A172 (cell line): ENCODE data around the gene NFAM1. TPM values are rescaled to one million over a fixed set of nuclear protein-coding genes. Genes with fewer than 3 reads are reported as not detected.
A peak's percentile ranks its signal among the peaks of the same experiment; 100 is the strongest.

ENCODE experiments used
- DNase-seq: peaks from one replicate; pipeline ENCODE4 v3.0.0-alpha.2; 2015; ENCODE audit warnings: low spot score
- total RNA-seq: library from RNA; depleted of rRNA; stranded (reverse); fragments of >200 nt; shearing (Covaris generic); gene quantifications from 2 replicates; pipeline ENCODE4 v1.2.3, GENCODE V29; 2014

Gene NFAM1
- total RNA-seq, 1 experiment from 2014 or later = 0.02 TPM

DNA sequence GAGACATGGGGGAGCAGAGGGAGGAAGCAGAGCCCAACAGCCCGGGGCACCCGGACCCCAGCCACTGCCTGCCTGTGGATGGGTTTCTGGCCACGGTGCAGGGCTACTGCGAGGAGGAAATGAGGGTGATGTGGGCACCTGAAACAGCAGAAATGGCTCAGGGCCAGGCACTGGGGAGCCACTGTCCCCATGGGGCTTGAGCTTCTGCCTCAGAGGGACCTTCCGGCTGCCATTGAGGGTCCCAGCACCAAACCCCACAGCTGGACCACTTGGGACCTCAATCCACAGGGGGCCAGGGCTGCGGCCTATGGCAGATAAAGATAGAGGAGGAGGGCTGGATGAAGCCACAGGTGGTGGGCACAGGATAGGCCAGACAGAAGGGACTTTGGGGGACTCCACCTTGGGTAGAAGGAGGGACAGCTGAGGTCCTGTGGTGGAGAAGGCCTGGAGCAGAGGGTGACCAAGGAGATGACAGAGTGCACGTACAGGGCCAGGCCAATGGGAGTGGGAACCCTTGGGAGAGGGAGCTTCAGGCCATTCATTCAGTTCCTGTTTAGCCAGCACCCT is 48.3 kb downstream of the NFAM1 start:
- no peak for DNase-seq

GRCh38 chr22:42383287-42383686 is 48.9 kb downstream of the NFAM1 start:
- DNase-seq = no peak

DNA sequence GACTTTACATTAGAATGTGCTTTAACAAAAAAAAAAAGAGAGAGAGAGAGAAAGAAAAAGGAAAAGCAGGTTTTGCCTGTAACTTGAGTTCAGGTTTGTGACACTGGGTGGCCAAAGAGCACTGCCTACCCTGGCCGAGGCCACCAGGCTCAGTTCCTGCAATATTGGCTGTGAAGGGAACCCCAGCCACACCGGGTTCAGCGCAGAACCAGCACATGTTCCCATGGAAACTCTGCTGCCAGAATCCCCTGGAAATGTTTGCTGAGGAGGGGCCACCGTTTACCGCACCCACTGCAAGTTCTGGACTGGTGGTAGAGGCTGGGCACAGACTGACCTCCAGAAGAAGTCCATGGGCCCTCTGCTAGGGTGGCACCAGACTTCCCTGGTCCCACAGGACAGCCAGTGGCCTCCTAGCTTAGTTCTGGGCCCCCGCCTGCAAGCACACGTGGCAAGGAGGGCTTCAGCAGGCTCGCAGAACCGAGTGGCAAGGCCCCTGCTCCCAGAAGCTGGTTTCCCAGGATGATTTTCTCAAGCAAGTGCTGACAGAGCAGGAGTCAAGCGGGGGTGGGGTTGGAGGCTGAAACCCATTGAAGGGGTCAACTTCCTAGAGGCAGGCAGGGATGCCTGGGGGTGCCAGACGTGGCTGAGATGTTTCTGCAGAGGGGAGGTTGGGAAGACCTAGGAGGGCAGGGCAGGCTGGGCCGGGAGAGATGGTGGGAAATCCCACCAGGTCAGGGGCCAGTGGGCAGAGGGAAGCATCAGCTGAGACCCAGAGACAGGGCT is 51.2 kb downstream of the NFAM1 start:
- DNase-seq = no peak

GRCh38 chr22:42379966-42380537 is 52.2 kb downstream of the NFAM1 start:
- no peak for DNase-seq

DNA sequence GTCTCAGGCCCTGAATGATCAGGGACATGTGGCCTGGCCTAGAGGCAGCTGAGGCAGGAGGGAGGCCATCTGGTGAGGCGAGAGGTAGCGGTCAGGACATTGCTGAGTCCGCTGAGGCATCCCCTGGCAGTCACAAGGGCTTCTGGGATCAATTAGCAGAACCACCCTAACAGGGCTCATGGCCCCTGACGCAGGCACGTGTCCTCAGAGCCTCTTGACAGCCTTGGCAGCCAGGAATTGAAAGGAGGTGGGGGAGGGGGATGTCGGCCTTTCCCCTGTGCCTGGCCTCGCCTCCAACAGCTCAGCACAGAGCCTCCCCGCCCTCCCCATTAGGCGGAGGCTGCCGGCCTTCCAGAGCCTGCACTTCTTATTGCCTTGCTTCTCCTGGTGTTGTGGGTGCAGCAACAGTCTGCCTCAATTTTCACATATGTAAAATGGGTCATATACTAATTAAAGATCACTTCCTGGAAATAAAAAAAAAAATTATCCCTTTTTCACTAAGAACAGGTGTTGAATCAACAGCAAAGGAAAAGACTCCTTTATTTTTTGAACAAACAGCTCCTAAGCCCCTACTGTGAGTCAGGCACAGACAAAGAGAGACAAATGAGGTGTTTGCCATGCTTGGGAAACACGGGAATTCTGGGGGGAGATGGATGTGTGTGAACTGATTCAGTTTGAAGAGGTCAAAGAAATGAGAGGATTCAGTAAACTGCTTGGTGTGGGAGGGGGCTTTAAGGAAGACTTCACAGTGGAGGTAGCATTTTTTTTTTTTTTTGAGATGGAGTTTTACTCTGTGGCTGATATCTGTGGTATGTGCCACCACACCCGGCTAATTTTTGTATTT is 55.3 kb downstream of the NFAM1 start:
- DNase-seq = no peak

DNA sequence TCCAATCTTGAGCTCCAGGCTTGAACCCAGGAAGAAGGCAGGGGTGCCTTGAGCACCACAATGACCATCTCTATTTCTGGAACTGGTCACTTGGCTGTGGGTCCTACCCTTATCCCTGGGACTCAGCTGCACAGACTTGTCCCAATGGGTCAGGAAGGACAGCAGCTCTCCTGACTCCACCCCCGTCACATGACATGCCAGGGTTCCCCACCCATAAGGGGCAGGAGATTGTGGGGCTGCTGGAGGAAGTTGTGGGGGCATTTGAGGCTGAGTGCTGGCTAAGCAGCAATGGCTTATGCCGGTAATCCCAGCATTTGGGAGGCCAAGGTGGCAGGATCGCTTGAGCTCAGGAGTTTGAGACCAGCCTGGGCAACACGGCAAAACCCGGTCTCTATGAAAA is 56.2 kb downstream of the NFAM1 start:
- DNase-seq = no peak

DNA sequence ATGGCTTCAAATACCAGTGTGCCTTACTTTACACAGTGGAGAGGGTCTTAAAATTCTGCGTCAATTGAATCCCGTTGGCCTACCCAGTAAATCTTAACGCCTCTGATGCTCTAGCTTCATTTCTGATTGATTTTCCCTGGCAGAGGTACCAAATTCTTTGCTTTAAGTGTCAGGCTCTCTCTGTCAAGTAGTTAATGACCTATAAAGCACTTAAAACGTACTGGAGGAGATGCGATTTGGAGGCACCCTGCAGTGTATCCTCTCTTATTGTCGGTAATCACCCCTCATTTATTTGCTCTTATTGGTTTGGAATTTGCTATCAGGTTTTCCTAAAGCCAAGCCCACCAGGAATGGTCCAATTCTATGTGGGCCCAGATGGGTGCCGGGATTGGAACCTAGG is 59.2 kb downstream of the NFAM1 start:
- no peak for DNase-seq

GRCh38 chr22:42371501-42371900 is 60.7 kb downstream of the NFAM1 start:
- no peak for DNase-seq

GRCh38 chr22:42371099-42371498 is 61.1 kb downstream of the NFAM1 start:
- DNase-seq = no peak

- peak; percentile 83 for DNase-seq
Measured at GRCh38 chr22:42369250-42370041, 62.8 kb downstream of the NFAM1 start.

- DNase-seq = no peak
Measured at GRCh38 chr22:42368379-42369249, 63.6 kb downstream of the NFAM1 start.

GRCh38 chr22:42367980-42368378 is 64.2 kb downstream of the NFAM1 start:
- DNase-seq = no peak

- DNase-seq = no peak
Measured at GRCh38 chr22:42366806-42367581, 65.2 kb downstream of the NFAM1 start.

DNA sequence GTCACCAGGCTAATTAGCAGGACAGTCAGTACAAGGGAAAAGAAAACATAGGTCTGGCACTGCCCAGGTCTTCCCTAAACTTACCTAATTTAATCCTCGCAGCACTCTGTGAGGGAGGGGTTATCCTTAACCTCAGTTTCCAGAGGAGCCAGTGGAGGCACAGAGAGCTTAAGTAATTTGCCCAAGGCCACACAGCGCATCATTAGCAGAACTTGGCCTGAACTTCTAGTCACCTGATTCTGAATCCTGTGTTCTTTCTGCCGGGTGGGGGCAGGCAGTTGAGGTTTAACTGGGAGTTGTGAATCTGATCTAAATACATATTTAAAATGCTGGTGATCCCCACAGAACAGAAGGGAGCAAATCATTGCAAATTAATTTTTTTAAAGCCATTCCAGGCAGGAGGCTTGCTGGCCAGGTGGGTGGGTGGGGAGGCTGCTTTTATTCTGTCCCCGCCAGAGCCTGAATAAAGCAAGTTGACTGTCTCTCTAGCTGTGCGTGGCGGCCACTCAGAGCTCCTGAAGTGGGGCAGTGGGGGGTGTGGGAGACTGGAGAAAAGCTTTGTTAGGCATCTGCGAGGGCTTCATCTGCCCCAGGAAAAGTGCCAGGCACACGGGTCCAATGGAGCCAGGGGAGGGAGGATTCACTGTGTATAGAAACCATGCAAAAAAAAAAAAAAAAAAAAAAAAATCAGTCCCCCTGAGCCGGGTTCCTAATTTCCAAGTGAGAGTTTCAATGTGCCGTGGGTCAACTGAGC is 66.1 kb downstream of the NFAM1 start:
- no peak for DNase-seq

- no peak for DNase-seq
Measured at GRCh38 chr22:42365111-42365865, 66.9 kb downstream of the NFAM1 start.

DNA sequence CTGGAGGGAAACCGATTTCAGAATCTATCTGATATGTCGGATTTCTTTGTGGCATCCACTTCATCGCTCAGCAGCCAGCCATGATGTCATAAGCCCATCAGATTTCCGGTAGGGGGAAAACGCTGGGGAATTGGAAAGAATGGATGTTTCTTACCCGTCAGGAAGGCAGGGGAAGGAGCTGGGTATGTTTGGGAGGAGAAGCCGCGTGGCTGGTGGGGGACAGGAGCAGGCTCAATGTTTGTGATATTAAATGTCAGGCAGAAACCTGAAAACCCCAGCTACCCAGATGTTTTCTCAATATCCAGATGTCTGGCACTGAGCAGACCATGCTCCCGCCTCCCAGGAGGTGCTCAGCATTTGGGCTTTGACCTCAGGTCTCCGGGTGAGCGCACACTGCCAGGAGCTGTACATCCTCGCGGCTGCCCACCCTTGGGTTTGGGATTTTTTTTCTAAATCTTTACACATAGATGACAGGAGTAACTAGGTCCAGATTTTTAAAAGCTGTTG is 67.5 kb downstream of the NFAM1 start:
- no peak for DNase-seq

DNA sequence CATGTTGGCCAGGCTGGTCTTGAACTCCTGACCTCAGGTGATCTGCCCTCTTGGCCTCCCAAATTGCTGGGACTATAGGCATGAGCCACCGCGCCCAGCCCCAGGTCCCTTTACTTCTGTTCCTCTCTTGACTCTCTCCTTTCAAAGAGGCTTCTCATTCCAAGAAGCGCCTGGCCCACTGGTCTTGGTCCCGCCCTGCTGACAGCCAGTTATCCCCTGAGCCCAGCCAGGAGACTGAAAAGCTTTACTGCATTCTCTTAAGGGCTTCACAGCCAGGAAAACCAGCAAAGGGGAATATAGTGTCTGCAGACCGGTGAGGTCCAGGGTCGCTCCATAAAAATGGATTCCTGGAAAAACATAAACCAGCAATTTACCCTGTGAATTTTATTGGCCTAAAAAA is 68.3 kb downstream of the NFAM1 start:
- DNase-seq = no peak

GRCh38 chr22:42361523-42361922 is 70.7 kb downstream of the NFAM1 start:
- DNase-seq = no peak
